Measurements from ENCODE around the gene TAL1. TPM values are rescaled to one million over a fixed set of nuclear protein-coding genes. Genes with fewer than 3 reads are reported as not detected.
A peak's percentile ranks its signal among the peaks of the same experiment; 100 is the strongest.

TAL1 gene
- total RNA-seq, 1 experiment from 2014 or later, result not detected

- Mint-ChIP-seq H3K27me3 (ENCODE audit: low read depth) (peaks cover 81% of the 10 kb centered on the region), H3K36me3 (ENCODE audit: insufficient read depth in 1 of 3, low read depth in 3 of 3) (peaks cover 0 to 3% (median 0%) of the 10 kb centered on the region in 3 experiments; a peak in 2 of 7 replicates), H3K4me1 (peaks cover 35 to 54% of the 10 kb centered on the region in 2 experiments), H3K9me3 (peaks cover 0 to 7% of the 10 kb centered on the region in 2 experiments; a peak in 2 of 5 replicates), H3K4me3 (peak overlapping the region in 1 of 2 experiments; percentile 79; a peak in 1 of 5 replicates), H3K27ac (no peak overlapping the region)
- peaks cover 18% of the 10 kb centered on the region for H3K23me2 ChIP-seq (ENCODE audit: insufficient read length, low read depth, low read length, poor library complexity, severe bottlenecking)
- no peak overlapping the region for H3K4ac ChIP-seq (ENCODE audit: low read depth, low read length)
- no peak overlapping the region for H3K56ac ChIP-seq (ENCODE audit: insufficient read length, low read depth, low read length)
- WGBS (ENCODE audit: extremely low coverage, insufficient read length, low lambda C conversion rate), result no CpG with 5 or more reads among the region's 12 CpGs
- no peak for DNase-seq
- no peak overlapping the region for H2AK5ac ChIP-seq (ENCODE audit: insufficient read length, low read length)
- no peak overlapping the region for H2BK5ac ChIP-seq (ENCODE audit: insufficient read length, low read length)
- no peaks in the 10 kb centered on the region for H3K79me1 ChIP-seq (ENCODE audit: insufficient read depth, low read depth, low read length, poor library complexity, severe bottlenecking)
- no peak overlapping the region for H2AFZ ChIP-seq (ENCODE audit: low read length)
- peaks cover 96% of the 10 kb centered on the region for H3K27me3 ChIP-seq (ENCODE audit: insufficient read depth, low read length)
- H3K4me2 ChIP-seq (ENCODE audit: insufficient read depth, insufficient read length, low read length), result peak overlapping the region; percentile 65
- no peak overlapping the region for H2BK120ac ChIP-seq (ENCODE audit: low read depth, low read length, poor library complexity, severe bottlenecking)
- H3K27ac ChIP-seq (ENCODE audit: insufficient read length, low read depth, low read length), result no peak overlapping the region
- no peak overlapping the region for H3K23ac ChIP-seq (ENCODE audit: insufficient read length, low read depth, low read length)
- no peak overlapping the region for H4K5ac ChIP-seq (ENCODE audit: insufficient read length, low read depth, low read length)
- H4K20me1 ChIP-seq (ENCODE audit: control insufficient read depth, insufficient read depth, insufficient read length), result peaks cover 2% of the 10 kb centered on the region
- H3K9ac ChIP-seq (ENCODE audit: extremely low read depth, insufficient read length, low read length), result no peak overlapping the region
- no peak overlapping the region for H3K14ac ChIP-seq (ENCODE audit: insufficient read depth, low read length)
- H2BK15ac ChIP-seq (ENCODE audit: low read depth, low read length), result no peak overlapping the region
- H2BK12ac ChIP-seq (ENCODE audit: insufficient read length, low read depth, low read length), result no peak overlapping the region
- H3T11ph ChIP-seq (ENCODE audit: low read length), result no peak overlapping the region
- no peak overlapping the region for H4K91ac ChIP-seq (ENCODE audit: insufficient read length, low read depth, low read length)
- H2BK20ac ChIP-seq (ENCODE audit: low read depth, low read length, poor library complexity, severe bottlenecking), result no peak overlapping the region
- no peaks in the 10 kb centered on the region for H3K79me2 ChIP-seq (ENCODE audit: insufficient read depth, low read length)
- no peaks in the 10 kb centered on the region; the same call in 1 of the 2 replicates for H3K4me1 ChIP-seq (ENCODE audit: insufficient read depth, low read length)
- TF ChIP-seq, protein P1, sequence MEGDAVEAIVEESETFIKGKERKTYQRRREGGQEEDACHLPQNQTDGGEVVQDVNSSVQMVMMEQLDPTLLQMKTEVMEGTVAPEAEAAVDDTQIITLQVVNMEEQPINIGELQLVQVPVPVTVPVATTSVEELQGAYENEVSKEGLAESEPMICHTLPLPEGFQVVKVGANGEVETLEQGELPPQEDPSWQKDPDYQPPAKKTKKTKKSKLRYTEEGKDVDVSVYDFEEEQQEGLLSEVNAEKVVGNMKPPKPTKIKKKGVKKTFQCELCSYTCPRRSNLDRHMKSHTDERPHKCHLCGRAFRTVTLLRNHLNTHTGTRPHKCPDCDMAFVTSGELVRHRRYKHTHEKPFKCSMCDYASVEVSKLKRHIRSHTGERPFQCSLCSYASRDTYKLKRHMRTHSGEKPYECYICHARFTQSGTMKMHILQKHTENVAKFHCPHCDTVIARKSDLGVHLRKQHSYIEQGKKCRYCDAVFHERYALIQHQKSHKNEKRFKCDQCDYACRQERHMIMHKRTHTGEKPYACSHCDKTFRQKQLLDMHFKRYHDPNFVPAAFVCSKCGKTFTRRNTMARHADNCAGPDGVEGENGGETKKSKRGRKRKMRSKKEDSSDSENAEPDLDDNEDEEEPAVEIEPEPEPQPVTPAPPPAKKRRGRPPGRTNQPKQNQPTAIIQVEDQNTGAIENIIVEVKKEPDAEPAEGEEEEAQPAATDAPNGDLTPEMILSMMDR (conservative IDR thresholded peaks at IDR 0.05), result no peak
- H3K18ac ChIP-seq (ENCODE audit: insufficient read length, low read depth, low read length), result no peak overlapping the region
- H4K8ac ChIP-seq (replicated peaks; ENCODE audit: insufficient read length, low read depth, low read length), result no peak overlapping the region
- H3K9me3 ChIP-seq (ENCODE audit: control insufficient read depth, low read depth, low read length), result no peaks in the 10 kb centered on the region
Observed at GRCh38 chr1:47228644-47229030, 3.4 kb downstream of the TAL1 start.
